Upper lobe of right lung (tissue), 1 donor: ENCODE results near the gene CCR4. TPM values are rescaled to one million over a fixed set of nuclear protein-coding genes. Genes with fewer than 3 reads are reported as not detected.
A peak's percentile ranks its signal among the peaks of the same experiment; 100 is the strongest.
"Not testable (repeated sequence)": the region's sequence is repeated elsewhere in the genome, so short reads cannot be mapped to it uniquely, and the experiment has no call there.

Experiments used
- ATAC-seq: fragments of 200-7000 bp; cut with Tn5 transposase; one replicate; pipeline ENCODE4 v1.9.1; 2020; ENCODE audit warnings: mild to moderate bottlenecking, moderate library complexity
- DNase-seq: peaks from one replicate; pipeline ENCODE4 v3.0.0-alpha.2; 2020
- H3K27ac ChIP-seq: fragments of 200-600 bp; one replicate; pipeline ENCODE4 v1.8.0; 2022
- H3K27me3 ChIP-seq: fragments of 200-600 bp; one replicate; pipeline ENCODE4 v1.8.0; 2022; ENCODE audit warnings: mild to moderate bottlenecking
- H3K36me3 ChIP-seq: fragments of 200-600 bp; one replicate; pipeline ENCODE4 v1.8.0; 2022
- H3K4me1 ChIP-seq: fragments of 200-600 bp; one replicate; pipeline ENCODE4 v1.8.0; 2022
- H3K4me3 ChIP-seq: fragments of 200-600 bp; one replicate; pipeline ENCODE4 v1.8.0; 2022; ENCODE audit warnings: mild to moderate bottlenecking
- H3K9me3 ChIP-seq: fragments of 200-600 bp; one replicate; pipeline ENCODE4 v1.8.0; 2022
- CTCF ChIP-seq: fragments of 200-600 bp; IDR thresholded peaks from one replicate; pipeline ENCODE4 v1.8.0; 2022; ENCODE audit warnings: antibody characterized with exemption
- intact Hi-C: fragments of 100-400 bp; cut with DNase I; formaldehyde crosslinking; loops from one replicate; pipeline ENCODE4 v1.11.0; 2022
- total RNA-seq: library from RNA; stranded (reverse); fragmentation: NEBNext Ultra II Directional; extraction: Animal tissue kit (Norgen Biotek cat#: 25700); gene quantifications from one replicate; pipeline ENCODE4 v1.2.1, GENCODE V29; 2021
- donor health status: DM: no; HTN: yes; CAD: no; lungs with severe emphysema.

The CCR4 gene
- total RNA-seq, 1 donor from 2014 or later = 1.2 TPM

DNA sequence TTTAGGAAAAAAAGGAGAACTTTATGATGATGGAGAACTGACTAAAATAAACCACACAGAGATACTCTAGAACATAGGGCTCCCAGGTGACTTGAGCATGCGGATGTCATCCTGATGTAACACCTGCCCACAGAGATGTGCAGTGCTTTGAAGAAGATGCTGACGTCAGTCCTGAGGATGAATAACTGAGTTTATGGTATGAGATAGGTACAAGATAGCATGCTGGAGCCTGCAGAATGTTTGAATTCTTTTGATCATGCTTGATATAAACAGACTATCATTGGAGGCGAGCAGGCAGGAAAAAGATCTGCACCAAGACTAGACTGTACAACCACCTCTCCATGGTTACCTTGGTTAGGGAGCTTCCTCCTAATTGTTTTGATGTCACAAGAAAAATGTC is 12.4 kb downstream of the CCR4 start:
- no peak for DNase-seq
- intact Hi-C loops = no loop called here
- TF ChIP-seq CTCF = no peak

GRCh38 chr3:32964781-32965180 is 13.3 kb downstream of the CCR4 start:
- intact Hi-C loops, ATAC-seq: not testable (repeated sequence)

More for the DNA sequence above, 12.4 kb downstream of the CCR4 start:
- no peak overlapping the region for H3K27ac ChIP-seq
- no peaks in the 10 kb centered on the region for H3K27me3 ChIP-seq
- H3K36me3 ChIP-seq = no peaks in the 10 kb centered on the region
- H3K4me1 ChIP-seq = peaks cover 6% of the 10 kb centered on the region
- H3K9me3 ChIP-seq = peaks cover 3% of the 10 kb centered on the region
- H3K4me3 ChIP-seq = no peak overlapping the region
- ATAC-seq = no peak

GRCh38 chr3:32965617-32966213 is 14.3 kb downstream of the CCR4 start:
- H3K36me3 ChIP-seq, H3K27me3 ChIP-seq, ATAC-seq, H3K27ac ChIP-seq, H3K4me1 ChIP-seq, DNase-seq, H3K9me3 ChIP-seq, intact Hi-C loops, H3K4me3 ChIP-seq: not testable (repeated sequence)

More at GRCh38 chr3:32964781-32965180, 13.3 kb downstream of the CCR4 start:
- not testable (repeated sequence) for H3K27ac ChIP-seq, H3K9me3 ChIP-seq, DNase-seq, H3K4me3 ChIP-seq, H3K36me3 ChIP-seq, H3K4me1 ChIP-seq, H3K27me3 ChIP-seq

GRCh38 chr3:32966627-32967026 is 15.2 kb downstream of the CCR4 start:
- intact Hi-C loops, H3K4me3 ChIP-seq, H3K36me3 ChIP-seq, H3K27ac ChIP-seq, H3K9me3 ChIP-seq, H3K4me1 ChIP-seq, H3K27me3 ChIP-seq, DNase-seq, ATAC-seq: not testable (repeated sequence)

GRCh38 chr3:32968166-32968919 is 16.9 kb downstream of the CCR4 start:
- peaks cover 3% of the 10 kb centered on the region for H3K9me3 ChIP-seq
- no peaks in the 10 kb centered on the region for H3K4me1 ChIP-seq
- no peak overlapping the region for H3K4me3 ChIP-seq
- intact Hi-C loops = no loop called here
- no peak for TF ChIP-seq CTCF
- H3K27ac ChIP-seq = no peak overlapping the region
- no peaks in the 10 kb centered on the region for H3K36me3 ChIP-seq
- no peaks in the 10 kb centered on the region for H3K27me3 ChIP-seq
- no peak for DNase-seq
- no peak for ATAC-seq

GRCh38 chr3:32968920-32969389 is 17.5 kb downstream of the CCR4 start:
- DNase-seq = no peak
- intact Hi-C loops = no loop called here
- H3K36me3 ChIP-seq = no peaks in the 10 kb centered on the region
- ATAC-seq = no peak
- no peak overlapping the region for H3K27ac ChIP-seq
- peaks cover 3% of the 10 kb centered on the region for H3K9me3 ChIP-seq
- no peaks in the 10 kb centered on the region for H3K27me3 ChIP-seq
- H3K4me3 ChIP-seq = no peak overlapping the region
- no peak for TF ChIP-seq CTCF
- H3K4me1 ChIP-seq = no peaks in the 10 kb centered on the region

DNA sequence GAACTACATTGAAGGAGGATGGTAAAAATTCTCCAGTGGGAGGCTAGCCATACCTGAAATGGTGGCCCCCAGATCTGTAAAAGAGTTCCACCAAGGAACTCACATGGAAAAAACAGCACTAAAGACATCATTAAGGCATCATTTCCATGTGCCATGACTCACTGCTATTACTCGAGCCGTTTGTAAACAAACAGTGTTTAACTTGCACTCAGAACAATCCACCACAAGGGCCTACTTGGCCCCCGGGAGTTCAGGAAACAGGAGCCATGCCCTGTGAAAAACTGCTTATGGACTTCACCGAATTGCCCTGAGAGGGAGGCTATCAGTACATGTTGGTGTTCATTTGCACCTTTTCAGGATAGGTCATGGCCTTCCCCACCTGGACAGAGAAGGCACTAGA is 18.2 kb downstream of the CCR4 start:
- no peak for DNase-seq

GRCh38 chr3:32971291-32971690 is 19.8 kb downstream of the CCR4 start:
- H3K36me3 ChIP-seq, H3K9me3 ChIP-seq, H3K27ac ChIP-seq, DNase-seq, H3K4me1 ChIP-seq, intact Hi-C loops, H3K27me3 ChIP-seq, H3K4me3 ChIP-seq, ATAC-seq: not testable (repeated sequence)

More for the DNA sequence above, 18.2 kb downstream of the CCR4 start:
- Histone ChIP-seq H3K9me3 (peaks cover 3% of the 10 kb centered on the region), H3K27me3 (no peaks in the 10 kb centered on the region), H3K36me3 (no peaks in the 10 kb centered on the region), H3K27ac (peak overlapping the region; percentile 30), H3K4me1 (no peaks in the 10 kb centered on the region), H3K4me3 (no peak overlapping the region)
- ATAC-seq = peak; percentile 93
- no peak for TF ChIP-seq CTCF
- intact Hi-C loops = no loop called here
